Gastrocnemius medialis (tissue), 4 donors: ENCODE results near the gene CDKAL1.

Source experiments
- CTCF ChIP-seq, 5 experiments: fragments of 450-650 bp in 3 of 5; fragments of 200-600 bp in 2 of 5; sonication (generic) in 2 of 5; IDR thresholded peaks in 4 of 5; conservative IDR thresholded peaks in 1 of 5; 1 replicate in 4 of 5; 2 replicates in 1 of 5; pipeline ENCODE4 v1.5.1; 2016 to 2019; ENCODE audit warnings: antibody characterized with exemption in 5 of 5, mild to moderate bottlenecking in 3 of 5, moderate library complexity in 3 of 5
- POLR2A ChIP-seq, 2 donors: fragments of 450-650 bp; IDR thresholded peaks; one replicate each; pipeline ENCODE4 v1.6.1; 2017; ENCODE audit warnings: antibody characterized with exemption in 2 of 2, mild to moderate bottlenecking in 2 of 2, moderate library complexity in 2 of 2

- no peak for TF ChIP-seq CTCF (IDR thresholded peaks at IDR 0.05 in 4 of 5, conservative IDR thresholded peaks at IDR 0.05 in 1 of 5)
- no peak for TF ChIP-seq POLR2A (IDR thresholded peaks at IDR 0.05)
Observed at GRCh38 chr6:20626165-20626564, 91.9 kb downstream of the CDKAL1 start.
